A549 (cell line): ENCODE data around the gene HOXB3. TPM values are rescaled to one million over a fixed set of nuclear protein-coding genes. Genes with fewer than 3 reads are reported as not detected.

Source experiments
- ATAC-seq, 2 experiments: fragments of 200-7000 bp in 1 of 2; fragments of >200 bp in 1 of 2; cut with Nextera tagmentation in 1 of 2; cut with Tn5 transposase in 1 of 2; 3 replicates each; pipeline versions ENCODE4 v1.8.0 to v1.9.1; 2018 to 2020; ENCODE audit warnings: mild to moderate bottlenecking in 1 of 2, moderate library complexity in 1 of 2
- CTCF ChIA-PET: fragments of 300-600 bp; sonication (Branson Sonifier 250); formaldehyde crosslinking; extraction: SDS; loops from one replicate; lab custom pipeline; 2021; ENCODE audit warnings: antibody characterized with exemption, inconsistent platforms; lab: Yijun Ruan, JAX
- POLR2A ChIA-PET: fragments of 350-600 bp; formaldehyde crosslinking; extraction: SDS; loops from one replicate; lab custom pipeline; 2021; ENCODE audit warnings: antibody characterized with exemption, inconsistent platforms; lab: Yijun Ruan, JAX
- DNase-seq, 2 experiments: peaks; one replicate each; pipeline versions ENCODE4 v3.0.0 to v3.0.0-alpha.2; 2011 to 2016; ENCODE audit warnings: low read depth in 1 of 2, low spot score in 1 of 2
- FAIRE-seq: peaks from 2 replicates; lab custom pipeline; 2011; peaks lifted over from hg19 to GRCh38; lab: Jason Lieb, UNC
- H3K27ac ChIP-seq, 2 experiments: fragments of >200 bp; sonication (Bioruptor Twin); formaldehyde crosslinking; 3 replicates each; pipeline ENCODE4 v1.5.1; 2016 to 2017
- H3K4me1 ChIP-seq: fragments of >200 bp; sonication (Bioruptor Twin); formaldehyde crosslinking; 3 replicates; pipeline ENCODE4 v1.6.1; 2016
- H3K4me2 ChIP-seq: fragments of >200 bp; sonication (Bioruptor Twin); formaldehyde crosslinking; 3 replicates; pipeline ENCODE4 v1.6.1; 2016
- H3K4me3 ChIP-seq: fragments of >200 bp; sonication (Bioruptor Twin); formaldehyde crosslinking; 3 replicates; pipeline ENCODE4 v1.5.1; 2016
- H3K9me3 ChIP-seq: fragments of >200 bp; sonication (Bioruptor Twin); formaldehyde crosslinking; 3 replicates; pipeline ENCODE4 v1.6.1; 2016
- CEBPB ChIP-seq, 2 experiments: fragments of >200 bp in 1 of 2; sonication (Bioruptor Twin) in 1 of 2; formaldehyde crosslinking in 1 of 2; IDR thresholded peaks; 2 replicates each; pipeline ENCODE4 v1.6.1; 2012 to 2016
- CHD4 ChIP-seq: fragments of 200-600 bp; sonication (generic); IDR thresholded peaks from 2 replicates; pipeline ENCODE4 v1.6.1; 2016; ENCODE audit warnings: antibody characterized with exemption, mild to moderate bottlenecking, borderline replicate concordance
- ESRRA ChIP-seq: fragments of 150-350 bp; IDR thresholded peaks from 2 replicates; pipeline ENCODE4 v1.6.1; 2014; ENCODE audit warnings: mild to moderate bottlenecking, low read length, borderline replicate concordance
- HDAC2 ChIP-seq: fragments of 200-600 bp; sonication (generic); IDR thresholded peaks from 2 replicates; pipeline ENCODE4 v1.6.1; 2016
- HEYL ChIP-seq: fragments of 250-450 bp; sonication (Bioruptor Pico); IDR thresholded peaks from 2 replicates; pipeline ENCODE4 v1.8.0; 2021; ENCODE audit warnings: mild to moderate bottlenecking, moderate library complexity
- JUN ChIP-seq, 2 experiments: fragments of >200 bp; sonication (Bioruptor Twin); formaldehyde crosslinking; IDR thresholded peaks; 2 replicates in 1 of 2; 3 replicates in 1 of 2; pipeline ENCODE4 v1.6.1; 2016 to 2017
- MAFK ChIP-seq: fragments of 450-650 bp; IDR thresholded peaks from 2 replicates; pipeline ENCODE4 v1.6.1; 2014; ENCODE audit not compliant: partially characterized antibody
- NR3C1 ChIP-seq: fragments of >200 bp; sonication (Bioruptor Twin); formaldehyde crosslinking; IDR thresholded peaks from 3 replicates; pipeline ENCODE4 v1.6.1; 2017
- PHF8 ChIP-seq: fragments of 200-600 bp; sonication (generic); IDR thresholded peaks from 2 replicates; pipeline ENCODE4 v1.6.1; 2016; ENCODE audit warnings: low read depth, mild to moderate bottlenecking, antibody characterized with exemption, moderate library complexity, borderline replicate concordance
- POLR2A ChIP-seq: IDR thresholded peaks from 2 replicates; pipeline ENCODE4 v1.6.1; 2012; ENCODE audit warnings: mild to moderate bottlenecking, low read length
- RFX5 ChIP-seq: fragments of 450-650 bp; IDR thresholded peaks from 2 replicates; pipeline ENCODE4 v1.7.1; 2014; ENCODE audit warnings: antibody characterized with exemption, mild to moderate bottlenecking, moderate library complexity
- RNF2 ChIP-seq: fragments of 200-600 bp; sonication (generic); IDR thresholded peaks from 2 replicates; pipeline ENCODE4 v1.6.1; 2016; ENCODE audit warnings: low read depth, mild to moderate bottlenecking, antibody characterized with exemption, moderate library complexity, borderline replicate concordance
- SMC3 ChIP-seq: fragments of >200 bp; sonication (Bioruptor Twin); formaldehyde crosslinking; IDR thresholded peaks from 3 replicates; pipeline ENCODE4 v1.6.1; 2018; ENCODE audit warnings: inconsistent platforms
- SREBF2 ChIP-seq: fragments of 450-650 bp; IDR thresholded peaks from 2 replicates; pipeline ENCODE4 v1.6.1; 2014; ENCODE audit warnings: mild to moderate bottlenecking, moderate library complexity
- TFCP2L1 ChIP-seq: fragments of 250-450 bp; sonication (Bioruptor Pico); IDR thresholded peaks from 2 replicates; pipeline ENCODE4 v1.5.0; 2021; ENCODE audit warnings: mild to moderate bottlenecking
- TP53 ChIP-seq: fragments of 250-450 bp; sonication (Bioruptor Pico); IDR thresholded peaks from 2 replicates; pipeline ENCODE4 v1.5.0; 2021; ENCODE audit warnings: mild to moderate bottlenecking, moderate library complexity
- ZC3H11A ChIP-seq: fragments of 450-650 bp; IDR thresholded peaks from 2 replicates; pipeline ENCODE4 v1.6.1; 2014; ENCODE audit warnings: antibody characterized with exemption, mild to moderate bottlenecking
- ZFP36 ChIP-seq: fragments of 450-650 bp; IDR thresholded peaks from 2 replicates; pipeline ENCODE4 v1.6.1; 2014; ENCODE audit warnings: borderline replicate concordance; ENCODE audit not compliant: partially characterized antibody
- ZSCAN20 ChIP-seq: fragments of 250-450 bp; sonication (Bioruptor Pico); IDR thresholded peaks from 2 replicates; pipeline ENCODE4 v1.8.0; 2022; ENCODE audit warnings: mild to moderate bottlenecking, moderate library complexity
- WGBS: methylation state at CpG from one replicate; pipeline ENCODE4 v1.1.6; 2017; ENCODE audit errors: missing lambda C conversion rate; 5-methylcytosine and 5-hydroxymethylcytosine counted together
- polyA plus RNA-seq, 4 experiments: library from polyadenylated mRNA; depleted of rRNA in 3 of 4; stranded (reverse); fragments of >200 nt; fragmentation: RNase III in 1 of 4; extraction: RNeasy Plus Mini Kit Qiagen cat#74134 plus additional on column Dnase treatment in 1 of 4; gene quantifications; 2 replicates in 3 of 4; 3 replicates in 1 of 4; pipeline ENCODE4 v1.2.3, GENCODE V29; 2011 to 2017
- TF ChIP-seq, protein P1 (sequence below): fragments of 250-450 bp; sonication (Bioruptor Pico); IDR thresholded peaks from 2 replicates; pipeline ENCODE4 v1.5.0; 2020; ENCODE audit warnings: low read depth, mild to moderate bottlenecking, moderate library complexity
- TF ChIP-seq, protein P2 (sequence below): fragments of >200 bp; sonication (Bioruptor Twin); formaldehyde crosslinking; IDR thresholded peaks from 3 replicates; pipeline ENCODE4 v1.5.1; 2016
- TF ChIP-seq, protein P3 (sequence below): IDR thresholded peaks from 2 replicates; pipeline ENCODE4 v1.6.1; 2012
- TF ChIP-seq, protein P4 (sequence below): IDR thresholded peaks from 2 replicates; pipeline ENCODE4 v1.6.1; 2012
- TF ChIP-seq, protein P5 (sequence below): fragments of 200-600 bp; sonication (generic); IDR thresholded peaks from 2 replicates; pipeline ENCODE4 v1.6.1; 2016; ENCODE audit warnings: antibody characterized with exemption, mild to moderate bottlenecking, moderate library complexity
- TF ChIP-seq, protein P6 (sequence below): fragments of >200 bp; sonication (Bioruptor Twin); formaldehyde crosslinking; IDR thresholded peaks from 3 replicates; pipeline ENCODE4 v1.6.1; 2016
- TF ChIP-seq, protein P7 (sequence below): fragments of 450-650 bp; IDR thresholded peaks from 2 replicates; pipeline ENCODE4 v1.6.1; 2014; ENCODE audit warnings: antibody characterized with exemption

The HOXB3 gene
- polyA plus RNA-seq, 2 of the 4 experiments (the other 2 are of a cell fraction): 8.6 to 17.0 TPM

DNA sequence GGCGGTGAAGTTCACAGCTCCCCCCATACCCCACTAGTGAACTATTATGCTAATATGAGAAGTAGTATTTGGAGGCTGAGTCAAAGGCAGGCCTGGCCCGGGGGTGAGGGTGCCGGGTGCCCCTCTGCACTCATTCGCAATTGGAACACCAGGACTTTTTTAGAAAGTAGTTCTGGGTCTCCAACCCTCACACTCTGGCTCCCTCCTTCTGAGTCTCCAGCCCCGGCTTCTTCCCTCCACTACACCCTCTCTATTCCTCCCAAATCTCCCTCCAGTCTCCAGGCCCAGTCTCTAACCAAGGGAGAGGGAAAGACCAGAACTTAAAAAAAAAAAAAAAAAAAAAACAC, 33.8 kb downstream of the HOXB3 start:
- H3K27ac ChIP-seq: peak overlapping the region; percentile 97
- FAIRE-seq (no peak), DNase-seq (no peak), ATAC-seq (no peak)
- H3K4me2 ChIP-seq: peak overlapping the region; percentile 89
- peak overlapping the region; percentile 60 for H3K4me3 ChIP-seq
- ChIA-PET POLR2A (interaction anchor here (0.7 to 2.0 kb wide), 4 partner anchors 13 to 454 kb away, joined by 3 to 10 read pairs (median 4); partner anchors contain the start of gene HOXB9), CTCF (interaction anchor here (0.7 to 3.0 kb wide), 9 partner anchors 36 to 341 kb away, joined by 3 to 11 read pairs (median 4); partner anchors contain the start of gene HOXB5)
- TF ChIP-seq HEYL: no peak
- no peak for TF ChIP-seq HDAC2
- no peak for TF ChIP-seq RNF2
- no peak for TF ChIP-seq NR3C1
- TF ChIP-seq ZFP36: no peak
- TF ChIP-seq PHF8: no peak
- TF ChIP-seq, protein P1, sequence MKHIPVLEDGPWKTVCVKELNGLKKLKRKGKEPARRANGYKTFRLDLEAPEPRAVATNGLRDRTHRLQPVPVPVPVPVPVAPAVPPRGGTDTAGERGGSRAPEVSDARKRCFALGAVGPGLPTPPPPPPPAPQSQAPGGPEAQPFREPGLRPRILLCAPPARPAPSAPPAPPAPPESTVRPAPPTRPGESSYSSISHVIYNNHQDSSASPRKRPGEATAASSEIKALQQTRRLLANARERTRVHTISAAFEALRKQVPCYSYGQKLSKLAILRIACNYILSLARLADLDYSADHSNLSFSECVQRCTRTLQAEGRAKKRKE: no peak
- TF ChIP-seq POLR2A: no peak
- TF ChIP-seq TP53: no peak
- TF ChIP-seq CEBPB (IDR thresholded peaks at IDR 0.05): no peak
- peaks cover 32% of the 10 kb centered on the region for H3K4me1 ChIP-seq
- WGBS: 51% methylated on average over 5 of the region's 5 CpGs
- H3K9me3 ChIP-seq: no peaks in the 10 kb centered on the region

DNA sequence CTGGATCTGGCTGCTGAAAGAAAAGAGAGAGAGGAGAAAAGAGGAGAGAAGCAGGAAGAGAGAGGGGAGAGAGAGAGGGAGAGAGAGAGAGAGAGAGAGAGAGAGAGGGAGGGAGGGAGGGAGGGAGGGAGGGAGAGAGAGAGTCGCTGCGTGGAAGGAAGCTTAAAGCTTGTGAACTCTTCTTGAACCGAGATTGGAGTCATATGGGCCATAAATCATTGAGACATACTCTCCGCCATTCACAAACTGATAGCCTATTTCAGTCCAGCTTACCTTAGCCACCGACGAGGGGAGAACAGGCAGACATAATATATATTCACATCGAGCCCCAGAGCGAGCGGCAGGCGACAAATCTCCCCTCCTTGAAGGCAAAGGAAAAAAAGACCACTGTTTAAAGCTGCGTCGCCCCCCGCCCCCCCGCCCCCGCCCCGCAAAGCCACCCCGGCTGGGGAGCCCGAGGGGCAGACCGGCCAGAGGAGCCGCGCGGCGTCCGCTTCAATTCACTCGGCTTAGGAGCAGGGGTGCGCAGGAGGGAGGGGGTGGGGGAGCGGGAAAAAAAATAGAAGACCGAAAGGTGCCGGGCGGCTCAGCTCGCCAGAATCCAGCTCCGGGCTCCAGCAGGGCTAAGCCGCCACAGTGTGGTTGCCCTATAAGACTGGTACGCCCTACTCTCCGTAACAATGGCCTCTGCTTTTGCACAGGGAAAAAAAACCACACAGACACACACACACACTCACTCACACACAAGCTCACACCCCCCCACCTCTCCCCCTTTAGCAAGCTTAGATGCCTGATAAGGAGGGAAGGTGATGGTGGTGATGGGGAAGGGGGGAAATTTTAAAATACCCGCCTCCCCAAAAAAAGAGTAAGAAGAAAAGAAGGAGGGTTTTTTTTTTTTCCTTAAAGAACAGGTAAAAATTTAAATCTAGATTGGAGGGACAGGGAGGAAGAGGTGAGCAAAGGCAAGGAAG, 34.5 kb downstream of the HOXB3 start:
- ATAC-seq (peak; percentile 72 to 75), DNase-seq (peak; percentile 83 to 93), FAIRE-seq (no peak)
- CTCF ChIA-PET: interaction anchor here (0.6 to 3.0 kb wide), 11 partner anchors 21 to 340 kb away, joined by 3 to 11 read pairs (median 5); partner anchors contain the start of gene HOXB5
- Histone ChIP-seq H3K27ac (peak overlapping the region; percentile 97), H3K4me1 (peaks cover 31% of the 10 kb centered on the region), H3K9me3 (no peaks in the 10 kb centered on the region), H3K4me3 (peak overlapping the region; percentile 60), H3K4me2 (peak overlapping the region; percentile 89)
- WGBS: 25% methylated on average over 21 of the region's 36 CpGs
- POLR2A ChIA-PET: interaction anchor here (0.5 to 2.0 kb wide), 11 partner anchors 9 to 1575 kb away, joined by 3 to 10 read pairs (median 4); partner anchors contain the start of gene HOXB9
- no peak for TF ChIP-seq ESRRA
- peak; percentile 20; the same call in 1 of the 3 replicates for TF ChIP-seq SMC3
- no peak for TF ChIP-seq ZSCAN20 (CRISPR knock-in tag)
- TF ChIP-seq, protein P2, sequence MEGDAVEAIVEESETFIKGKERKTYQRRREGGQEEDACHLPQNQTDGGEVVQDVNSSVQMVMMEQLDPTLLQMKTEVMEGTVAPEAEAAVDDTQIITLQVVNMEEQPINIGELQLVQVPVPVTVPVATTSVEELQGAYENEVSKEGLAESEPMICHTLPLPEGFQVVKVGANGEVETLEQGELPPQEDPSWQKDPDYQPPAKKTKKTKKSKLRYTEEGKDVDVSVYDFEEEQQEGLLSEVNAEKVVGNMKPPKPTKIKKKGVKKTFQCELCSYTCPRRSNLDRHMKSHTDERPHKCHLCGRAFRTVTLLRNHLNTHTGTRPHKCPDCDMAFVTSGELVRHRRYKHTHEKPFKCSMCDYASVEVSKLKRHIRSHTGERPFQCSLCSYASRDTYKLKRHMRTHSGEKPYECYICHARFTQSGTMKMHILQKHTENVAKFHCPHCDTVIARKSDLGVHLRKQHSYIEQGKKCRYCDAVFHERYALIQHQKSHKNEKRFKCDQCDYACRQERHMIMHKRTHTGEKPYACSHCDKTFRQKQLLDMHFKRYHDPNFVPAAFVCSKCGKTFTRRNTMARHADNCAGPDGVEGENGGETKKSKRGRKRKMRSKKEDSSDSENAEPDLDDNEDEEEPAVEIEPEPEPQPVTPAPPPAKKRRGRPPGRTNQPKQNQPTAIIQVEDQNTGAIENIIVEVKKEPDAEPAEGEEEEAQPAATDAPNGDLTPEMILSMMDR: no peak
- TF ChIP-seq, protein P3, sequence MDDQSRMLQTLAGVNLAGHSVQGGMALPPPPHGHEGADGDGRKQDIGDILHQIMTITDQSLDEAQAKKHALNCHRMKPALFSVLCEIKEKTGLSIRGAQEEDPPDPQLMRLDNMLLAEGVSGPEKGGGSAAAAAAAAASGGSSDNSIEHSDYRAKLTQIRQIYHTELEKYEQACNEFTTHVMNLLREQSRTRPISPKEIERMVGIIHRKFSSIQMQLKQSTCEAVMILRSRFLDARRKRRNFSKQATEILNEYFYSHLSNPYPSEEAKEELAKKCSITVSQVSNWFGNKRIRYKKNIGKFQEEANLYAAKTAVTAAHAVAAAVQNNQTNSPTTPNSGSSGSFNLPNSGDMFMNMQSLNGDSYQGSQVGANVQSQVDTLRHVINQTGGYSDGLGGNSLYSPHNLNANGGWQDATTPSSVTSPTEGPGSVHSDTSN: peak; percentile 71; the same call in 1 of the 2 replicates
- peak; percentile 40 to 45; a peak in 2 of 5 replicates for TF ChIP-seq JUN (IDR thresholded peaks at IDR 0.05)
- TF ChIP-seq, protein P4, sequence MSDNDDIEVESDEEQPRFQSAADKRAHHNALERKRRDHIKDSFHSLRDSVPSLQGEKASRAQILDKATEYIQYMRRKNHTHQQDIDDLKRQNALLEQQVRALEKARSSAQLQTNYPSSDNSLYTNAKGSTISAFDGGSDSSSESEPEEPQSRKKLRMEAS: no peak
- TF ChIP-seq MAFK: no peak
- TF ChIP-seq SREBF2: no peak
- TF ChIP-seq, protein P5, sequence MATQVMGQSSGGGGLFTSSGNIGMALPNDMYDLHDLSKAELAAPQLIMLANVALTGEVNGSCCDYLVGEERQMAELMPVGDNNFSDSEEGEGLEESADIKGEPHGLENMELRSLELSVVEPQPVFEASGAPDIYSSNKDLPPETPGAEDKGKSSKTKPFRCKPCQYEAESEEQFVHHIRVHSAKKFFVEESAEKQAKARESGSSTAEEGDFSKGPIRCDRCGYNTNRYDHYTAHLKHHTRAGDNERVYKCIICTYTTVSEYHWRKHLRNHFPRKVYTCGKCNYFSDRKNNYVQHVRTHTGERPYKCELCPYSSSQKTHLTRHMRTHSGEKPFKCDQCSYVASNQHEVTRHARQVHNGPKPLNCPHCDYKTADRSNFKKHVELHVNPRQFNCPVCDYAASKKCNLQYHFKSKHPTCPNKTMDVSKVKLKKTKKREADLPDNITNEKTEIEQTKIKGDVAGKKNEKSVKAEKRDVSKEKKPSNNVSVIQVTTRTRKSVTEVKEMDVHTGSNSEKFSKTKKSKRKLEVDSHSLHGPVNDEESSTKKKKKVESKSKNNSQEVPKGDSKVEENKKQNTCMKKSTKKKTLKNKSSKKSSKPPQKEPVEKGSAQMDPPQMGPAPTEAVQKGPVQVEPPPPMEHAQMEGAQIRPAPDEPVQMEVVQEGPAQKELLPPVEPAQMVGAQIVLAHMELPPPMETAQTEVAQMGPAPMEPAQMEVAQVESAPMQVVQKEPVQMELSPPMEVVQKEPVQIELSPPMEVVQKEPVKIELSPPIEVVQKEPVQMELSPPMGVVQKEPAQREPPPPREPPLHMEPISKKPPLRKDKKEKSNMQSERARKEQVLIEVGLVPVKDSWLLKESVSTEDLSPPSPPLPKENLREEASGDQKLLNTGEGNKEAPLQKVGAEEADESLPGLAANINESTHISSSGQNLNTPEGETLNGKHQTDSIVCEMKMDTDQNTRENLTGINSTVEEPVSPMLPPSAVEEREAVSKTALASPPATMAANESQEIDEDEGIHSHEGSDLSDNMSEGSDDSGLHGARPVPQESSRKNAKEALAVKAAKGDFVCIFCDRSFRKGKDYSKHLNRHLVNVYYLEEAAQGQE: no peak
- TF ChIP-seq, protein P6, sequence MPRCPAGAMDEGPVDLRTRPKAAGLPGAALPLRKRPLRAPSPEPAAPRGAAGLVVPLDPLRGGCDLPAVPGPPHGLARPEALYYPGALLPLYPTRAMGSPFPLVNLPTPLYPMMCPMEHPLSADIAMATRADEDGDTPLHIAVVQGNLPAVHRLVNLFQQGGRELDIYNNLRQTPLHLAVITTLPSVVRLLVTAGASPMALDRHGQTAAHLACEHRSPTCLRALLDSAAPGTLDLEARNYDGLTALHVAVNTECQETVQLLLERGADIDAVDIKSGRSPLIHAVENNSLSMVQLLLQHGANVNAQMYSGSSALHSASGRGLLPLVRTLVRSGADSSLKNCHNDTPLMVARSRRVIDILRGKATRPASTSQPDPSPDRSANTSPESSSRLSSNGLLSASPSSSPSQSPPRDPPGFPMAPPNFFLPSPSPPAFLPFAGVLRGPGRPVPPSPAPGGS: peak; percentile 59; the same call in 1 of the 3 replicates
- no peak for TF ChIP-seq RFX5
- TF ChIP-seq CEBPB (IDR thresholded peaks at IDR 0.05): no peak; a peak in 1 of 4 replicates
- no peak for TF ChIP-seq HDAC2
- no peak for TF ChIP-seq ZC3H11A
- TF ChIP-seq TFCP2L1 (CRISPR knock-in tag): no peak
- TF ChIP-seq, protein P7, sequence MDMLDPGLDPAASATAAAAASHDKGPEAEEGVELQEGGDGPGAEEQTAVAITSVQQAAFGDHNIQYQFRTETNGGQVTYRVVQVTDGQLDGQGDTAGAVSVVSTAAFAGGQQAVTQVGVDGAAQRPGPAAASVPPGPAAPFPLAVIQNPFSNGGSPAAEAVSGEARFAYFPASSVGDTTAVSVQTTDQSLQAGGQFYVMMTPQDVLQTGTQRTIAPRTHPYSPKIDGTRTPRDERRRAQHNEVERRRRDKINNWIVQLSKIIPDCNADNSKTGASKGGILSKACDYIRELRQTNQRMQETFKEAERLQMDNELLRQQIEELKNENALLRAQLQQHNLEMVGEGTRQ: no peak
- TF ChIP-seq RNF2: no peak
- no peak for TF ChIP-seq CHD4
